ENCODE data around the gene INPP5J. TPM values are rescaled to one million over a fixed set of nuclear protein-coding genes. Genes with fewer than 3 reads are reported as not detected.

Gene INPP5J
- total and polyA plus RNA-seq, 9 of the 15 experiments (the other 6 are each of a cell fraction or from before 2014, with no cell fraction given) = 0.10 to 6.3 (median 4.8) TPM

DNA sequence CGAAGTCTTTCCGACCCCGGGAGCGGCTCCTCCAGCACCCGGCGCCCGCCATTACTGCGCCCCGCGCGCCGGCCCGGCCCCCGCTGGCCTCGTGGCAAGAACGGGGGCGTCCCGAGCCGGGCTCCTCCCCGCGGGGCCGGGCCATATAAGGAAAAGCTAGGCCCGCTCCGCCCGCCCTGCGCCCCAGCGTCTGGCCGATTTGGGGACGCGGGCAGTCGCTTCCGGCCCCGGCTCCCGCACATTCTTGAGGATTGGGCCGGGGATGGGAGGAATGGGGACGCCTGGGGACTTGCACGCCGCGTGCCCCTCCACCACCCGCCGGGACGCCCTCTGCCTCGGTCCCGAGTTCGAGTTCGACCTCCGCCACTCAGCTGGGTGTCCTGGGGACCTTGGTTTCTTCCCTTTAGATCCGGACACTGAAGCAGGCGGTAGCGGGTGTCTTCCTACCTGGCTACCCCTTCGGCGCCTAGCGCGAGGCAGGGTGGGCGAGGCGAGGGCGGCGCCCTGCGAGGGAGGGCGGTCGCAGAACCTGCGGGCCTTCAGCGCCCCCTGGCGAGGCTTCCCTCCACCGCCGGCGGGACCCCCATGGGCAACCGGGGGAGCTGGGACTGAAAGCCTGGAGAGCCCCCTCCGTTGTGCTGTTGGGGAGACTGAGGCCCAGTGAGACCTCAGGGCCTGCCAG is 37.8 kb upstream of the INPP5J start (continued):
- TF ChIP-seq NR1H2 (CRISPR knock-in tag; IDR thresholded peaks at IDR 0.05) = no peak
- TF ChIP-seq POLR2AphosphoS5 (IDR thresholded peaks at IDR 0.05; ENCODE audit: control insufficient read depth, insufficient read depth, low read depth, low read length) = peak; percentile 57; the same call in 1 of the 2 replicates
- TF ChIP-seq, protein P1, sequence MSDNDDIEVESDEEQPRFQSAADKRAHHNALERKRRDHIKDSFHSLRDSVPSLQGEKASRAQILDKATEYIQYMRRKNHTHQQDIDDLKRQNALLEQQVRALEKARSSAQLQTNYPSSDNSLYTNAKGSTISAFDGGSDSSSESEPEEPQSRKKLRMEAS (CRISPR knock-in tag; IDR thresholded peaks at IDR 0.05) = peak; percentile 58
- peak; percentile 45; the same call in 1 of the 2 replicates for TF ChIP-seq ELF2 (CRISPR knock-in tag; IDR thresholded peaks at IDR 0.05)
- TF ChIP-seq, protein P2, sequence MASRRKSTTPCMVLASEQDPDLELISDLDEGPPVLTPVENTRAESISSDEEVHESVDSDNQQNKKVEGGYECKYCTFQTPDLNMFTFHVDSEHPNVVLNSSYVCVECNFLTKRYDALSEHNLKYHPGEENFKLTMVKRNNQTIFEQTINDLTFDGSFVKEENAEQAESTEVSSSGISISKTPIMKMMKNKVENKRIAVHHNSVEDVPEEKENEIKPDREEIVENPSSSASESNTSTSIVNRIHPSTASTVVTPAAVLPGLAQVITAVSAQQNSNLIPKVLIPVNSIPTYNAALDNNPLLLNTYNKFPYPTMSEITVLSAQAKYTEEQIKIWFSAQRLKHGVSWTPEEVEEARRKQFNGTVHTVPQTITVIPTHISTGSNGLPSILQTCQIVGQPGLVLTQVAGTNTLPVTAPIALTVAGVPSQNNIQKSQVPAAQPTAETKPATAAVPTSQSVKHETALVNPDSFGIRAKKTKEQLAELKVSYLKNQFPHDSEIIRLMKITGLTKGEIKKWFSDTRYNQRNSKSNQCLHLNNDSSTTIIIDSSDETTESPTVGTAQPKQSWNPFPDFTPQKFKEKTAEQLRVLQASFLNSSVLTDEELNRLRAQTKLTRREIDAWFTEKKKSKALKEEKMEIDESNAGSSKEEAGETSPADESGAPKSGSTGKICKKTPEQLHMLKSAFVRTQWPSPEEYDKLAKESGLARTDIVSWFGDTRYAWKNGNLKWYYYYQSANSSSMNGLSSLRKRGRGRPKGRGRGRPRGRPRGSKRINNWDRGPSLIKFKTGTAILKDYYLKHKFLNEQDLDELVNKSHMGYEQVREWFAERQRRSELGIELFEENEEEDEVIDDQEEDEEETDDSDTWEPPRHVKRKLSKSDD (conservative IDR thresholded peaks at IDR 0.05; ENCODE audit: low read length) = no peak
- no peak for TF ChIP-seq SRSF1 (IDR thresholded peaks at IDR 0.05; ENCODE audit: low read depth, low read length)
- TF ChIP-seq ZNF507 (tag; conservative IDR thresholded peaks at IDR 0.05) = no peak
- no peak for TF ChIP-seq ZBTB17 (CRISPR knock-in tag; IDR thresholded peaks at IDR 0.05)
- TF ChIP-seq, protein P3, sequence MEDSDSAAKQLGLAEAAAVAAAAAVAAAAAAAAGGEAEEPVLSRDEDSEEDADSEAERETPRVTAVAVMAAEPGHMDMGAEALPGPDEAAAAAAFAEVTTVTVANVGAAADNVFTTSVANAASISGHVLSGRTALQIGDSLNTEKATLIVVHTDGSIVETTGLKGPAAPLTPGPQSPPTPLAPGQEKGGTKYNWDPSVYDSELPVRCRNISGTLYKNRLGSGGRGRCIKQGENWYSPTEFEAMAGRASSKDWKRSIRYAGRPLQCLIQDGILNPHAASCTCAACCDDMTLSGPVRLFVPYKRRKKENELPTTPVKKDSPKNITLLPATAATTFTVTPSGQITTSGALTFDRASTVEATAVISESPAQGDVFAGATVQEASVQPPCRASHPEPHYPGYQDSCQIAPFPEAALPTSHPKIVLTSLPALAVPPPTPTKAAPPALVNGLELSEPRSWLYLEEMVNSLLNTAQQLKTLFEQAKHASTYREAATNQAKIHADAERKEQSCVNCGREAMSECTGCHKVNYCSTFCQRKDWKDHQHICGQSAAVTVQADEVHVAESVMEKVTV (CRISPR knock-in tag; IDR thresholded peaks at IDR 0.05) = peak; percentile 62; the same call in 1 of the 2 replicates
- TF ChIP-seq, protein P4, sequence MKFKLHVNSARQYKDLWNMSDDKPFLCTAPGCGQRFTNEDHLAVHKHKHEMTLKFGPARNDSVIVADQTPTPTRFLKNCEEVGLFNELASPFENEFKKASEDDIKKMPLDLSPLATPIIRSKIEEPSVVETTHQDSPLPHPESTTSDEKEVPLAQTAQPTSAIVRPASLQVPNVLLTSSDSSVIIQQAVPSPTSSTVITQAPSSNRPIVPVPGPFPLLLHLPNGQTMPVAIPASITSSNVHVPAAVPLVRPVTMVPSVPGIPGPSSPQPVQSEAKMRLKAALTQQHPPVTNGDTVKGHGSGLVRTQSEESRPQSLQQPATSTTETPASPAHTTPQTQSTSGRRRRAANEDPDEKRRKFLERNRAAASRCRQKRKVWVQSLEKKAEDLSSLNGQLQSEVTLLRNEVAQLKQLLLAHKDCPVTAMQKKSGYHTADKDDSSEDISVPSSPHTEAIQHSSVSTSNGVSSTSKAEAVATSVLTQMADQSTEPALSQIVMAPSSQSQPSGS (CRISPR knock-in tag; IDR thresholded peaks at IDR 0.05) = no peak
- no peak for TF ChIP-seq ZNF197 (CRISPR knock-in tag; IDR thresholded peaks at IDR 0.05; ENCODE audit: low read depth)
- 0 out of 2 replicates have a peak, but pooled peaks have one; percentile 47 for TF ChIP-seq NR2C2 (CRISPR knock-in tag; IDR thresholded peaks at IDR 0.05)
- TF ChIP-seq NR2C2 (tag; IDR thresholded peaks at IDR 0.05) = no peak
- TF ChIP-seq, protein P5, sequence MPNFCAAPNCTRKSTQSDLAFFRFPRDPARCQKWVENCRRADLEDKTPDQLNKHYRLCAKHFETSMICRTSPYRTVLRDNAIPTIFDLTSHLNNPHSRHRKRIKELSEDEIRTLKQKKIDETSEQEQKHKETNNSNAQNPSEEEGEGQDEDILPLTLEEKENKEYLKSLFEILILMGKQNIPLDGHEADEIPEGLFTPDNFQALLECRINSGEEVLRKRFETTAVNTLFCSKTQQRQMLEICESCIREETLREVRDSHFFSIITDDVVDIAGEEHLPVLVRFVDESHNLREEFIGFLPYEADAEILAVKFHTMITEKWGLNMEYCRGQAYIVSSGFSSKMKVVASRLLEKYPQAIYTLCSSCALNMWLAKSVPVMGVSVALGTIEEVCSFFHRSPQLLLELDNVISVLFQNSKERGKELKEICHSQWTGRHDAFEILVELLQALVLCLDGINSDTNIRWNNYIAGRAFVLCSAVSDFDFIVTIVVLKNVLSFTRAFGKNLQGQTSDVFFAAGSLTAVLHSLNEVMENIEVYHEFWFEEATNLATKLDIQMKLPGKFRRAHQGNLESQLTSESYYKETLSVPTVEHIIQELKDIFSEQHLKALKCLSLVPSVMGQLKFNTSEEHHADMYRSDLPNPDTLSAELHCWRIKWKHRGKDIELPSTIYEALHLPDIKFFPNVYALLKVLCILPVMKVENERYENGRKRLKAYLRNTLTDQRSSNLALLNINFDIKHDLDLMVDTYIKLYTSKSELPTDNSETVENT (CRISPR knock-in tag; IDR thresholded peaks at IDR 0.05) = 0 out of 2 replicates have a peak, but pooled peaks have one; percentile 4
- TF ChIP-seq DDX20 (tag; IDR thresholded peaks at IDR 0.05; ENCODE audit: low read depth) = no peak
- TF ChIP-seq U2AF1 (optimal IDR thresholded peaks at IDR 0.05; ENCODE audit: low read depth, low read length) = peak; percentile 71
- peak; percentile 25 for TF ChIP-seq ZFP36 (IDR thresholded peaks at IDR 0.05; ENCODE audit: low read depth, low read length, partially characterized antibody)
- TF ChIP-seq CCNT2 (IDR thresholded peaks at IDR 0.05; ENCODE audit: borderline replicate concordance, extremely low read depth, insufficient read length, low read depth, low read length) = peak; percentile 45
- TF ChIP-seq TRIM24 (IDR thresholded peaks at IDR 0.05) = no peak
